GM21723 (cell line): Measurements from ENCODE around the gene TAF13.
"Not testable (repeated sequence)": the region's sequence is repeated elsewhere in the genome, so short reads cannot be mapped to it uniquely, and the experiment has no call there.

ENCODE experiments used
- ATAC-seq: cut with Tn5 transposase; IDR thresholded peaks from one replicate; pipeline ENCODE4 v1.9.1; 2021; ENCODE audit warnings: mild to moderate bottlenecking, moderate library complexity; ENCODE audit not compliant: unreplicated experiment

The TAF13 gene

DNA sequence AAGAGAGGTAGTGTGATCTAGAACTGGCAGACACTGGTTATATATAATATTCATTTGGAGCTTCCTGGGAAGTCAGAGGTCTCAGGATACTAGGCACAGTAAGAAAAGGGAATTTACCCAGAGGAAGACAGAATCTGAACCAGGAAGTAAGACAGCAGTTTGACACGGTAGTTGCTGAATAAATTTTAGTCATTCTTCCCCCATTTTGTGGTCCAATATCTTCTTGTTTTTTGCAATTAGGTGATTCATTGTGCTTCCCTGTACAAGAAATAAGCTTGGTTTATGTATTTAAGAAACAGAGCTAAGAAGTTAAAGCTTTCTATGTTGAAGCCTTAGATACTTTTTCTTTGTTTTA, 16.0 kb upstream of the TAF13 start:
- ATAC-seq: no peak

DNA sequence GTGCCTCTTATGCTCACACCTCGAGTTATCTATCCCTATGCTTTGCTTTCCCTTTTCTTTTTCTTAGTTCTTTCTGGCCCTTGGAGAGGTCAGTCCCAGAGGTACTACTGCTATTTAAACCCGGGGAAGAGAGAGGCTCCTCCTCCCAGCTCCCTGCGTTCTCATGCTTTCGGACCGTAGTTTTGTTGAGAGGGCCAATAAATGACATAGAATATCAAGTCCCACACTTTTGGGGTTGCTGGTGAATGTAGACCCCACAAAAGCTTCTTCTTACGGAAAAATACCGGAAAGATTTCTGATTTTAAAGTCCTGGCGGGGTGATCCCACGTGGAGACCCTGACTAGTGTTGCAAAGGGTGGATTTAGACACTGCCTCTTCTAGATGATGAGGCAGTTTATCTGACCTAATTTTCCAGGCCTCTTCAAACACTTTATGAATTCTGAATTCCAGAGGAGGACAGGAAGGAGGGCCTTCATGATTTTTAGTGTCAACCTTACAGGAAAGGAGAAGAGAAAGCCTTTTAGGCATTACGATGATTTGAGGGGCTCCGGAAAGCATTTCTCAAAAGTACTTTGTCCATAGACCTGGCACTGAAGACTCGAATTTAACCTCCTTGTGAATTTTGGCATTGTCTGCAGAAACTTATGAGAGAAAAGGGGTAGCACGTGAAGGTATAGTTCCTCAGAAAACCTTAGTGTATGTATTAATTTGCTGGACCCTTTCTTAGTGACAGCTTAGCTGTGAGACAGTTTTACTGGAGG, 15.5 kb upstream of the TAF13 start:
- peak; percentile 55 for ATAC-seq

- ATAC-seq: peak; percentile 92
Observed at GRCh38 chr1:109090196-109091077, 14.6 kb upstream of the TAF13 start, which contains the start of gene TMEM167B. TMEM167B (plus strand) TSS chr1:109090764; CDS start chr1:109090873, 109 bp downstream.

GRCh38 chr1:109089242-109090015, 13.6 kb upstream of the TAF13 start:
- no peak for ATAC-seq

DNA sequence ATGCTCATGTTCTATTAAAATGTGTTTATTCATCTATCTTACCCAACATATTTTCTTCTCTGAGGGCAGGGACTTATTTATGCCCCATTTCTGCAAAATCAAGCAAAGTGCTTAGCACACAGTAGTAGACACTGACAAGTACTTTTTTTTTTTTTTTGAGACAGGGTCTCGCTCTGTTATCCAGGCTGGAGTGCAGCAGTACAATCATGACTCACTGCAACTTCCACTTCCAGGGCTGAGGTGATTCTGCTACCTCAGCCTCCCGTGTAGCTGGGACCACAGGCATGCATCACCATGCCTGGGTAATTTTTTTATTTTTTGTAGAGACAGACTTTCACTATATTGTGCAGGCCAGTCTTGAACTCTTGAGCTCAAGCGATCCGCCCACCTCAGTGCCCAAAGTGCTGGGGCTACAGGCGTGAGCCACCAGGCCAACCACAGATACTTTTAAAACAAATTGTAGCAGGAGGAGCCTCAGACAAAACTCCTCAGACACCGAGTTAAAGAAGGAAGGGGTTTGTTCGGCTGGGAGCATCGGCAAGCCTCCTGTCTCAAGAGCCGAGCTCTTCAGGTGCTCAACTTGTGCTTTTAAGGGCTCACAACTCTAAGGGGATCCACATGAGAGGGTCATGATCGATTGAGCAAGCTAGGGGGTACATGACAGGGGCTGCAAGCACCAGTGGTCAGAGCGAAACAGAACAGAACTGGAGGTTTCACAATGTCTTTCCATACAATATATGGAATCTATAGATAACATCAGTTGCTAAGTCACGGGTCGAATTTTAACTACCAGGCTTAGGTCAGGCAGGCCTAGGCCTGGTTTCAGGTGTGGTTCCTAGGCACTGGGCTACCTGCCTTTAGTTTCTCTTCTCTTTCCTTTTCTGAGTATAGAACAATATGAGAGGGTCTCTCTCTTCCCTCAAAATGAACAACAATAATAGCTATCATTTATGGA, 9.0 kb upstream of the TAF13 start:
- no peak for ATAC-seq

GRCh38 chr1:109083923-109084322, 8.1 kb upstream of the TAF13 start:
- ATAC-seq: no peak

- ATAC-seq: no peak
Observed at GRCh38 chr1:109083501-109083900, 7.7 kb upstream of the TAF13 start.

DNA sequence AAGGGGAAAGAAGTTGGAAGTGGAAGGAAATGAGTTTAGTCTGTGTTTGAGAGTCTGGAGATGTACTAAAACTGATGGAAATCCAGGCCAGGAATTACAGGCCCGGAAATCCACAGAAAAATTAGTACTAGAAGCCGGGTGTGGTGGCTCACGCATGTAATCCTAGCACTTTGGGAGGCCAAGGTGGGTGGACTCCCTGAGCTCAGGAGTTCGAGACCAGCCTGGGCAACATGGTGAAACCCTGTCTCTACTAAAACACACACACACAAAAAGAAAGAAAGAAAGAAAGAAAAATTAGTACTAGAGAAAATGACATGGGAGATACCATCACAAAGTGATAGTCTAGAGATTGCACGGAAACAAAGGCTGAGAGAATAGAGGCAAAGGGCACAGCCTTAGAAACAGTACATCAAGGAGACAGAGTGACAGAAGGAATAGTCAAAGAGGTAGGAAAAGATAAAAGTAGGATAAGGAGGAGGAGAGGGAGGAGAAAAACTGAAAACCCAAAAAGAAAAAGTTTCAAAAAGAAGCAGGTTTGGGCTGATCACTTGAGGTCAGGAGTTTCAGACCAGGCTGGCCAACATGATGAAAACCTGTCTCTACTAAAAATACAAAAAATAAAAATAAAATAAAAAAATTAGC, 4.8 kb upstream of the TAF13 start:
- ATAC-seq: no peak

- no peak for ATAC-seq
Observed at GRCh38 chr1:109079240-109079622, 3.4 kb upstream of the TAF13 start.

- ATAC-seq: no peak
Observed at GRCh38 chr1:109078317-109078716, 2.5 kb upstream of the TAF13 start.

- no peak for ATAC-seq
Observed at GRCh38 chr1:109069294-109069693, 6.5 kb downstream of the TAF13 start.

DNA sequence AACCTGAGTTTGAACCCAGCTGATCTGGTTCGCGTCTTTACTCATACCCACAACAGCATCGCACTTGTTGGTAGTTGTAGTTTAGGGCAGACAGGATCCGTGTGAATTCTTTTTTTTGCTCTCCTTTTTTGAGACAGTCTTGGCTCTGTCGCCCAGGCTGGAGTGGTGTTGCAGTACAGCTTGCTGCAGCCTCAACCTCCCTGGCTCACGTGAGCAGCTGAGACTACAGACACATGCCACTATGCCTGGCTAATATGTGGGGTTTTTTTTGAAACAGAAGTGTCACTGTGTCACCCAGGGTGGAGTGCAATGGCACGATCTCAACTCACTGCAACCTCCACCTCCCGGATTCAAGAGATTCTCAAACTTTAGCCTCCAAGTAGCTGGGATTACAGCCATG, 7.9 kb downstream of the TAF13 start:
- no peak for ATAC-seq

- ATAC-seq: no peak
Observed at GRCh38 chr1:109065137-109065536, 10.7 kb downstream of the TAF13 start.

GRCh38 chr1:109061183-109061582, 14.6 kb downstream of the TAF13 start:
- ATAC-seq: no peak

GRCh38 chr1:109060707-109061106, 15.1 kb downstream of the TAF13 start:
- no peak for ATAC-seq

DNA sequence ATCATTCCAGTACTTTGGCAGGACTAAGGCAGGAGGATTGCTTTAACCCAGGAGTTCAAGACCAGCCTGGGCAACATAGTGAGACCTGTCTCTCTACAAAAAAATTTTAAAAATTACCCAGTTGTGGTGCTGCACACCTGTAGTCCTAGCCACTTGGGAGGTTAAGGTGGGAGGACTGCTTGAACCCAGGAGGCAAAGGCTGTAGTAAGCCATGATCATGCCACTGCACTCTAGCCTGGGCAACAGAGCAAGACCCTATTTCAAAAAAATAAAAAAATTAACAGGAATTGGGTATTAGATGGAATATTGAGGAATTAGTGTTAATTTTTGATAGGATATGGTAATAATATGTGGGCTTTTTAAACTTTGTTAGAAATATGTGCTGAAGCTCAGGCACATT, 16.8 kb downstream of the TAF13 start:
- ATAC-seq: no peak

DNA sequence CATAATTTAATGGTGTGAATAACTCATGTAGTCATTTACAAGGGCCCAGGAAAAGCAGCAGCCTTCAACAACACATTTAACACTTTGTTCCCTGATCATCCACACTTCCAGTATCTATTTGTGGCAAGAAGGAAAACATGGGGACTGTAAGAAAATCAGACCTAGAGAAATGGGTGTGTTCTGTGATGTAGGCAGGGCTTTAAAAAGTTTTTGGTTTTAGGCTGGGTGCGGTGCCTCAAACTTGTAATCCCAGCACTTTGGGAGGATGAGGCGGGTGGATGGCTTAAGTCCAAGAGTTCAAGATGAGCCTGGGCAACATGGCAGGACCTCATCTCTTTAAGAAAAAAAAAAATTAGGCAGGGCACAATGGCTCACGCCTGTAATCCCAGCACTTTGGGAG, 19.7 kb downstream of the TAF13 start:
- no peak for ATAC-seq

- ATAC-seq: not testable (repeated sequence)
Observed at GRCh38 chr1:109052145-109052544, 23.7 kb downstream of the TAF13 start.

- ATAC-seq: no peak
Observed at GRCh38 chr1:109050228-109050995, 25.4 kb downstream of the TAF13 start.
